ENCODE results near the gene PPDPF. TPM values are rescaled to one million over a fixed set of nuclear protein-coding genes. Genes with fewer than 3 reads are reported as not detected.

PPDPF gene
- total and polyA plus RNA-seq, 2 donors (not counting 3 experiments of a cell fraction or from before 2014, with no cell fraction given): 52.2 to 219 TPM

GRCh38 chr20:63504642-63505041, 15.9 kb upstream of the PPDPF start:
- CTCF ChIA-PET: interaction anchor here (2.4 kb wide), 1 partner anchor 8 kb away, joined by 8 read pairs; no protein-coding TSS in a partner anchor
- intact Hi-C loops (cut with micrococcal nuclease) (no loop called here), dilution Hi-C loops (cut with MboI; ENCODE audit: extremely low pct_ligation_motif_present, low sequenced_read_pairs) (no loop called here)
- H3K9me1 ChIP-seq (replicated peaks; ENCODE audit: control insufficient read depth, extremely low read depth, insufficient read depth, low read length): no peaks in the 10 kb centered on the region
- no peaks in the 10 kb centered on the region for H3K36me3 ChIP-seq (ENCODE audit: control insufficient read depth in 2 of 2, extremely low read depth in 1 of 2, insufficient read depth in 2 of 2, low read length in 2 of 2)
- no peaks in the 10 kb centered on the region for H3K4me1 ChIP-seq (ENCODE audit: control insufficient read depth, extremely low read depth, insufficient read depth, low read length)
- FAIRE-seq: no peak
- H3K9ac ChIP-seq (replicated peaks; ENCODE audit: extremely low read depth, insufficient read depth, low read length): no peak overlapping the region
- no TSS peak for BruUV-seq (replicated peaks)
- H3K9me3 ChIP-seq (replicated peaks; ENCODE audit: control insufficient read depth, insufficient read depth, low read length): no peaks in the 10 kb centered on the region
- H4K20me1 ChIP-seq (replicated peaks; ENCODE audit: control insufficient read depth, extremely low read depth, insufficient read depth, low read length): no peaks in the 10 kb centered on the region
- no peak overlapping the region for H2AFZ ChIP-seq (ENCODE audit: low read depth, low read length)
- TF ChIP-seq MAX (IDR thresholded peaks at IDR 0.05; ENCODE audit: insufficient read depth, insufficient read length) (no peak), FOS (IDR thresholded peaks at IDR 0.05; ENCODE audit: borderline replicate concordance, insufficient read depth, low read length) (no peak), EZH2 (IDR thresholded peaks at IDR 0.05; ENCODE audit: borderline replicate concordance, low read depth, low read length, severe bottlenecking) (no peak)
- H3K4me2 ChIP-seq (ENCODE audit: insufficient read depth, low read length): no peak overlapping the region
- POLR2A ChIA-PET: no interaction called here
- H3K27ac ChIP-seq (ENCODE audit: insufficient read depth, low read depth, low read length): no peak overlapping the region
- no peak overlapping the region for H3K4me3 ChIP-seq (replicated peaks in 1 of 3; ENCODE audit: insufficient read depth in 1 of 3, low read depth in 1 of 3, low read length in 3 of 3)
- no peaks in the 10 kb centered on the region for H3K79me2 ChIP-seq (ENCODE audit: control insufficient read depth, insufficient read depth, low read length)
- DNase-seq (ENCODE audit: low read depth, low spot score): no peak
- H3K27me3 ChIP-seq (ENCODE audit: control insufficient read depth in 2 of 2, insufficient read depth in 2 of 2, low read length in 2 of 2): no peaks in the 10 kb centered on the region

- dilution Hi-C loops (cut with MboI; ENCODE audit: extremely low pct_ligation_motif_present, low sequenced_read_pairs): no loop called here
- no TSS peak for BruUV-seq (replicated peaks)
- FAIRE-seq: no peak
These were observed 15.3 kb upstream of the PPDPF start for GRCh38 chr20:63505281-63505680.

More at GRCh38 chr20:63505281-63505680, 15.3 kb upstream of the PPDPF start:
- H2AFZ ChIP-seq (ENCODE audit: low read depth, low read length): no peak overlapping the region
- no peaks in the 10 kb centered on the region for H3K79me2 ChIP-seq (ENCODE audit: control insufficient read depth, insufficient read depth, low read length)
- H3K27ac ChIP-seq (ENCODE audit: insufficient read depth, low read depth, low read length): no peak overlapping the region
- H3K9ac ChIP-seq (replicated peaks; ENCODE audit: extremely low read depth, insufficient read depth, low read length): no peak overlapping the region
- CTCF ChIA-PET: interaction anchor here (2.4 kb wide), 1 partner anchor 9 kb away, joined by 8 read pairs; no protein-coding TSS in a partner anchor
- intact Hi-C loops (cut with micrococcal nuclease): no loop called here
- POLR2A ChIA-PET: no interaction called here
- no peaks in the 10 kb centered on the region for H3K9me3 ChIP-seq (replicated peaks; ENCODE audit: control insufficient read depth, insufficient read depth, low read length)
- H3K27me3 ChIP-seq (ENCODE audit: control insufficient read depth in 2 of 2, insufficient read depth in 2 of 2, low read length in 2 of 2): no peaks in the 10 kb centered on the region
- no peak overlapping the region for H3K4me2 ChIP-seq (ENCODE audit: insufficient read depth, low read length)
- H3K36me3 ChIP-seq (ENCODE audit: control insufficient read depth in 2 of 2, extremely low read depth in 1 of 2, insufficient read depth in 2 of 2, low read length in 2 of 2): no peaks in the 10 kb centered on the region
- no peaks in the 10 kb centered on the region for H3K9me1 ChIP-seq (replicated peaks; ENCODE audit: control insufficient read depth, extremely low read depth, insufficient read depth, low read length)
- DNase-seq (ENCODE audit: low read depth, low spot score): no peak
- no peaks in the 10 kb centered on the region for H4K20me1 ChIP-seq (replicated peaks; ENCODE audit: control insufficient read depth, extremely low read depth, insufficient read depth, low read length)
- no peak overlapping the region for H3K4me3 ChIP-seq (replicated peaks in 1 of 3; ENCODE audit: insufficient read depth in 1 of 3, low read depth in 1 of 3, low read length in 3 of 3)
- TF ChIP-seq POLR2AphosphoS5 (IDR thresholded peaks at IDR 0.05; ENCODE audit: insufficient read depth, low read depth, low read length) (no peak), CTCF (IDR thresholded peaks at IDR 0.05; ENCODE audit: extremely low read depth in 1 of 2, insufficient read depth in 1 of 2, low read depth in 1 of 2, low read length in 2 of 2) (no peak), POLR2A (IDR thresholded peaks at IDR 0.05; ENCODE audit: low read depth, low read length) (no peak), GATA2 (IDR thresholded peaks at IDR 0.05; ENCODE audit: insufficient read depth, insufficient read length, low read depth, low read length) (no peak), EZH2 (IDR thresholded peaks at IDR 0.05; ENCODE audit: borderline replicate concordance, low read depth, low read length, severe bottlenecking) (no peak), MYC (IDR thresholded peaks at IDR 0.05; ENCODE audit: low read depth, low read length) (no peak), FOS (IDR thresholded peaks at IDR 0.05; ENCODE audit: borderline replicate concordance, insufficient read depth, low read length) (no peak), JUN (IDR thresholded peaks at IDR 0.05; ENCODE audit: borderline replicate concordance, insufficient read depth, insufficient read length, low read depth) (no peak), MAX (IDR thresholded peaks at IDR 0.05; ENCODE audit: insufficient read depth, insufficient read length) (no peak)
- no peaks in the 10 kb centered on the region for H3K4me1 ChIP-seq (ENCODE audit: control insufficient read depth, extremely low read depth, insufficient read depth, low read length)
